Limb (tissue), 2 donors: ENCODE results near the gene SEPTIN1.
A peak's percentile ranks its signal among the peaks of the same experiment; 100 is the strongest.
"Not testable (repeated sequence)": the region's sequence is repeated elsewhere in the genome, so short reads cannot be mapped to it uniquely, and the experiment has no call there.

Source experiments
- DNase-seq, 2 donors: peaks; one replicate each; pipeline ENCODE4 v3.0.0-alpha.2; 2016; ENCODE audit errors: extremely low spot score in 2 of 2

Gene SEPTIN1

DNA sequence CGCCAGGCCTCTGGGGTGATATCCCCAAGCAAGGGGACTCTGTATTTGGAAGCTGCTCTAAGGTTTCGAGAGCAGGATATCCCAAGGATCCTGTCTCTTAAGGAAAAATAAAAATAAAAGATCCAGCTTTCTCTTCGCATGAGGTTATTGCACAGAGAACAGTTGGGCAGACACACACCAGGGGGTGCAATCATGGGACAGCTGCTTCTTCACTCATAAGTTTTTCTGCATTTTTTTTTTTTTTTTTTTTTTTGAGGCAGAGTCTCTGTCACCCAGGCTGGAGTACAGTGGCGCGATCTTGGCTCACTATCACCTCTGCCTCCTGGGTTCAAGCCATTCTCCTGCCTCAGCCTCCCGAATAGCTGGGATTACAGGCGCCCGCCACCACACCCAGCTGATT is 40.4 kb downstream of the SEPTIN1 start:
- not testable (repeated sequence) for DNase-seq

DNA sequence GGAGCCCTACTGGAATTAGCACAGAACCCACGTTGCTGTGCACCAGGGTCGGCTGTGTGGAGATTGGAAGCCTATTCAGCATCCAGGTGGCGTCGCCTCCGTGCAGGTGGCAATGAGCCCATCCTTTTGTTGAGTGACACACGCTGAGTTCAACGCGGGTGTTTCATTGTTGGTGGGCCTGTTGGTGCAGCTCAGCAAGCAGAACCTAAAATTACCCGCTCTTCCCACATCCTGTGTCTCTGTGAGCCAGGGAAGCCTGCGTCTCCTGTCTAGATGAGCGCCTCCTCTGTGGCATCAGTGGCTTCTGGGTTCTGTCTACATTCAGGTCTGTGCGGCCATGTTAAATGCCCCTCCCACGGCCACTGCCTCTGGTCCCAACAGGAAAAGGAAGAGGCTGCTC is 41.7 kb downstream of the SEPTIN1 start:
- no peak for DNase-seq

DNA sequence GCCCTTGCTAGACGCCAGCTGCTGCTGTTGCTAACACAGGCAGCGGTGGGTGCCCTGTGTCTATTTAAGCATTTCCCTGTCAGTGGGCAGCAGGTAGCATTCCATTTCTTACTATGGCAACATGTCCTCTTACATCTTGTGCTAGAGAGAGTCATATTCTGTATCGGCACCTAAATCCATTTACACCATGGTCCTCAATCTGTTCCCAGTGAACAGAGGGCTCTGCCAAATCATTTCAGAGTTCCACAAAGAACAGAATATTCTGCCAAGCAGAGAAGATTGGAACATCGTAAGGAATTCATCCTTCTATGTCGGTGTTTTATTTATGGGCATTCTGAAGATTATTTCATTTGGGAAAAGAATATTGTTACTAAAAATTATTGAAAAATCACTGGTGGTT is 43.6 kb downstream of the SEPTIN1 start:
- DNase-seq, result not testable (repeated sequence)

DNA sequence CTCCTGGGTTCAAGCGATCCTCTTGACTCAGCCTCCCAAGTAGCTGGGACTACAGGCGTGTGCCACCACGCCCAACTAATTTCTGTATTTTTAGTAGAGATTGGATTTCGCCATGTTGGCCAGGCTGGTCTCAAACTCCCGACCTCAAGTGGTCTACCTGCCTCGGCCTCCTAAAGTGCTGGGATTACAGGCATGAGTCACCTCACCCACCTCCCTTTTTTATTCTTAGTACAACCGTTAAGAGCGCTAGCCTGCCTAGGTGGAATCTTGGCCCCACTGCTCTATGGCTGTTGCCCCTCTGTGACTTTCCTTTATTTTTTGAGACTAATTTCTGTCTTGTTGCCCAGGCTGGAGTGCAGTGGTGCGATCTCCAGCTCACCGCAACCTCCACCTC is 44.4 kb downstream of the SEPTIN1 start:
- DNase-seq, result not testable (repeated sequence)

DNA sequence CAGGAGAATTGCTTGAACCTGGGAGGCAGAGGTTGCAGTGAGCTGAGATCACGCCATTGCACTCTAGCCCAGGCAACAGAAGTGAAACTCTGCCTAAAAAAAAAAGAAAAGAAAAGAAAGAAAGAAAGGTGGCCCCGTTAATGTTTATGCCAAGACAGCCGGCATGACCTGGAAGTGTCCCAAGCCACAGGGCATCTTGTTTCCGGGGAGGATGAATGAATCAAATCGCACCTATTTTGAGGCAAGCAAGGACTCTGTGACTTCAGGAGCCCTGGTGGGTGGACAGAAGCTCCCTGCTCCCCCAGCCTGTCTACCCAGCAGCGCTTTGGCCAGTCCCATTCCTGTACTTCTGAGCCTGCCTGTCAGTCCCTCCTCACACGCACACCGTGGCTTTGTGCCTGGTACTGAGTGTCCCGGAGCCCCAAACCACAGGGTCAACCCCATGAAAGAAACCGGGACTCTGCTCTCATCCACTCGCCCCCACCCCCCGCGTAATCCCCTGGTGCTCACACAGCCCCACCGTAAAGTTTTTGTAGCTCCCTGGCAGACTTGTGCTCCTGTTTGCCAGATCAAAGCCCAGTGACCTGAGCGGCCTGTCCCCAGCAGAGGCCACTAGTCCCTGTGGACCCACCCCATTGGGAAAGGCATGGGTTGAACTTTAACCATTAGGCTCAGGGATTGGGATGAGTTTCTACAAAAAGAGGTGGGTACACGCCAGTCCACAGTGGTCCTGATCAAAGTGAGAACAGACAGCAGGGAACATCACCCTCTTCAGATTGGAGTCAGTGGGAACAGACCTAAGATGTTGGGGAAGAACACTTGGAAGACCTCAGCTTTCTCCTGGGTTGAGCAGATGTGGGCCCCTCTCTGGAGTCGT is 46.5 kb downstream of the SEPTIN1 start:
- peak in 1 of 2 donors; percentile 29 for DNase-seq

DNA sequence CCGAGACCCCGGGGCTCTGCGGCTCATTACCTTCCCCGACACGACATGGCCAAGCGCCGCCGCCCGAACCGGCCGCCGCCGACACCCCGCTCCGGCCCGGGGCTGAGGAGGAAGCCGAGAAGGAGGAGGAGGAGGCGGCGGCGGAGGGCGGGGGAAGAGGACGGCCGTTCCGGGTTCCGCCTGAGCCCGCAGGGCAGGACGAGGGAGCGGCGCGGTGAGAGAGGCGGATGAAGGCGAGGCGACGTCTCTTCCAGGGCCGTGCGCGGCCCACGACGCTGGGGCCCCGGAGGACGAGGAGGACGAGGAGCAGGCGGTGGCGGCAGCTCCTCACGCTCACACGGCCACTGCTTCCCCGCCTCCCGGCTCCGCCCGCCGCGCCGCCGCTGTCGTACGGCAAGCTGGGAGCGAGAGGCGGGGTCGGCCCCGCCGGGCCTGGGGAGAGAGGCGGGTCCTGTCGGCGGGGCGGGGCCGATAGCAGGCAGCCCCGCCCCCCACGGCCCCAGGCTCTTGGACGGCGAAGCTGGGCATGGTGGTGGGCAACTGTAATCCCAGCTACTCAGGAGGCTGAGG is 47.2 kb downstream of the SEPTIN1 start:
- peak; percentile 48 to 87 for DNase-seq

DNA sequence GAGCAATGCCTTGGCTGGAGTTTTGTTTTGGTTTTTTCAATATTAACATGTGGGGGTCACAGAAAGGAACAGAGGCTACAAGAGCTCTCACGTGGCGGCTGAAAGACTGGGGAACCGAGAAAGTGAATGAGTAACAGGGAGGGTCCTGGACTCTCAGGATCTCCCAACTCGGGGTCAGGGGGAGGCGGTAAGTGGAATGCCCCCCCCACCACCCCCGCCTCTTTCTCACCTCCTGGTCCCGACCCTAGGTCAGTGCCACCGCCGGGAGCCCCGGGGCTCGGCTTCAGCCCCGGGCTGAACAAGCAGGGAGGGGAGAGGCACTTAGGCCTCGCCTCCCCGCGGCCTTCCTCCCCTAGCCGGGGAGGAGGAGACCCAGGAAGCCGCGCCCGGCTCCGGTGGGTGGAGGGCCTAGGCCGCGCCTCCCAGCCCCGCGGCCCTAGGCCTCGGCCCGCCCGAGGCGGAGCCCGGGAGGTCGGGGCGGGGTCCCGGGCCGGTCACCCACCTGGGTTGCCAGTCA is 47.8 kb downstream of the SEPTIN1 start:
- peak in 1 of 2 donors; percentile 77 for DNase-seq
